HEK293 (cell line): Measurements from ENCODE around the gene SPRR2A.

Experiments used
- AEBP2 ChIP-seq: fragments of 450-650 bp; formaldehyde crosslinking; IDR thresholded peaks from 2 replicates; pipeline ENCODE4 v1.5.1; 2016; ENCODE audit warnings: missing biosample characterization, missing genetic modification characterization, borderline replicate concordance
- CTCF ChIP-seq: fragments of 450-650 bp; formaldehyde crosslinking; IDR thresholded peaks from 2 replicates; pipeline ENCODE4 v1.5.1; 2016; ENCODE audit warnings: missing biosample characterization, missing genetic modification characterization
- PRDM1 ChIP-seq: fragments of 450-650 bp; formaldehyde crosslinking; IDR thresholded peaks from 2 replicates; pipeline ENCODE4; 2016; ENCODE audit warnings: missing biosample characterization, missing genetic modification characterization
- PRDM2 ChIP-seq: fragments of 450-650 bp; formaldehyde crosslinking; IDR thresholded peaks from 2 replicates; pipeline ENCODE4 v1.5.1; 2016; ENCODE audit warnings: missing biosample characterization, missing genetic modification characterization, borderline replicate concordance
- REST ChIP-seq: fragments of 450-650 bp; formaldehyde crosslinking; IDR thresholded peaks from 2 replicates; pipeline ENCODE4 v1.5.1; 2016; ENCODE audit warnings: missing biosample characterization, missing genetic modification characterization
- ZBTB17 ChIP-seq: fragments of 450-650 bp; formaldehyde crosslinking; IDR thresholded peaks from 2 replicates; pipeline ENCODE4 v1.5.1; 2016; ENCODE audit warnings: missing biosample characterization, missing genetic modification characterization
- ZNF274 ChIP-seq, 2 experiments: fragments of 200-500 bp in 1 of 2; fragments of 450-650 bp in 1 of 2; sonication (Bioruptor generic) in 1 of 2; formaldehyde crosslinking in 1 of 2; IDR thresholded peaks; 2 replicates each; pipeline versions ENCODE4 v1.5.1 to v1.6.1; 2014 to 2016; ENCODE audit warnings: borderline replicate concordance in 1 of 2, inconsistent platforms in 1 of 2, low read length in 1 of 2, missing biosample characterization in 1 of 2, missing genetic modification characterization in 1 of 2
- ZNF335 ChIP-seq: fragments of 450-650 bp; formaldehyde crosslinking; conservative IDR thresholded peaks from 2 replicates; pipeline ENCODE4 v1.5.1; 2016; ENCODE audit warnings: missing biosample characterization, missing genetic modification characterization
- ZNF585B ChIP-seq: fragments of 450-650 bp; formaldehyde crosslinking; IDR thresholded peaks from 2 replicates; pipeline ENCODE4 v1.5.1; 2016; ENCODE audit warnings: missing biosample characterization, missing genetic modification characterization
- ZNF629 ChIP-seq: fragments of 450-650 bp; formaldehyde crosslinking; IDR thresholded peaks from 2 replicates; pipeline ENCODE4 v1.5.1; 2017; ENCODE audit warnings: missing biosample characterization, missing genetic modification characterization
- ZNF707 ChIP-seq: fragments of 450-650 bp; formaldehyde crosslinking; IDR thresholded peaks from 2 replicates; pipeline ENCODE4 v1.5.1; 2016; ENCODE audit warnings: missing biosample characterization, missing genetic modification characterization
- ZSCAN16 ChIP-seq: fragments of 450-650 bp; formaldehyde crosslinking; IDR thresholded peaks from 2 replicates; pipeline ENCODE4 v1.5.1; 2016; ENCODE audit warnings: missing biosample characterization, missing genetic modification characterization
- ZSCAN18 ChIP-seq: fragments of 450-650 bp; formaldehyde crosslinking; IDR thresholded peaks from 2 replicates; pipeline ENCODE4 v1.5.1; 2016; ENCODE audit warnings: missing biosample characterization, missing genetic modification characterization

GRCh38 chr1:153025797-153026196 is 31.5 kb downstream of the SPRR2A start:
- TF ChIP-seq ZNF707 (tag by site-specific recombination) (no peak), ZNF629 (tag by site-specific recombination) (no peak), PRDM1 (tag by site-specific recombination) (no peak), PRDM2 (tag by site-specific recombination) (no peak), ZSCAN18 (no peak), ZNF585B (tag by site-specific recombination) (no peak), AEBP2 (no peak), CTCF (tag by site-specific recombination) (no peak), ZNF274 (IDR thresholded peaks at IDR 0.05; ENCODE audit: low read length) (no peak), ZNF274 (tag by site-specific recombination; IDR thresholded peaks at IDR 0.05; ENCODE audit: borderline replicate concordance) (no peak), ZBTB17 (no peak), ZSCAN16 (tag by site-specific recombination) (no peak), REST (tag by site-specific recombination) (no peak), ZNF335 (tag by site-specific recombination) (no peak)
